Neural progenitor cell (in vitro differentiated cells): Measurements from ENCODE around the gene NCOA3. TPM values are rescaled to one million over a fixed set of nuclear protein-coding genes. Genes with fewer than 3 reads are reported as not detected.

Experiments
- DNase-seq: peaks from one replicate; pipeline ENCODE4 v3.0.0-alpha.2; 2016; ENCODE audit warnings: low spot score
- H2AFZ ChIP-seq: fragments of 200-600 bp; sonication (generic); replicated peaks from 2 replicates; pipeline ENCODE4 v1.6.1; 2016; ENCODE audit warnings: antibody characterized with exemption
- H3F3A ChIP-seq: fragments of 200-600 bp; sonication (generic); 2 replicates; pipeline ENCODE4 v1.6.1; 2016; ENCODE audit warnings: antibody characterized with exemption, low read depth
- H3K27ac ChIP-seq: fragments of 200-600 bp; sonication (generic); 2 replicates; pipeline ENCODE4 v1.5.1; 2016; ENCODE audit warnings: mild to moderate bottlenecking
- H3K27me3 ChIP-seq: fragments of 200-600 bp; sonication (generic); 2 replicates; pipeline ENCODE4 v1.6.1; 2016; ENCODE audit warnings: mild to moderate bottlenecking, moderate library complexity
- H3K36me3 ChIP-seq: fragments of 200-600 bp; sonication (generic); 2 replicates; pipeline ENCODE4 v1.5.1; 2016
- H3K4me1 ChIP-seq: fragments of 200-600 bp; sonication (generic); 2 replicates; pipeline ENCODE4 v1.6.1; 2016; ENCODE audit warnings: mixed run types
- H3K4me2 ChIP-seq: fragments of 200-600 bp; sonication (generic); 2 replicates; pipeline ENCODE4 v1.6.1; 2016
- H3K4me3 ChIP-seq: fragments of 200-600 bp; sonication (generic); 2 replicates; pipeline ENCODE4 v1.5.1; 2016
- H3K79me2 ChIP-seq: fragments of 200-600 bp; sonication (generic); 2 replicates; pipeline ENCODE4 v1.6.1; 2016; ENCODE audit warnings: low read depth
- H3K9ac ChIP-seq: fragments of 200-600 bp; sonication (generic); 2 replicates; pipeline ENCODE4 v1.6.1; 2016
- H3K9me3 ChIP-seq: fragments of 200-600 bp; sonication (generic); 2 replicates; pipeline ENCODE4 v1.5.1; 2016; ENCODE audit warnings: low read depth
- H4K20me1 ChIP-seq: fragments of 200-600 bp; sonication (generic); 2 replicates; pipeline ENCODE4 v1.6.1; 2016; ENCODE audit warnings: low read depth
- H3K27ac Mint-ChIP-seq: 3 replicates; pipeline ENCODE4 v1.8.0; 2021; ENCODE audit warnings: mixed read lengths
- H3K27me3 Mint-ChIP-seq: 2 replicates; pipeline ENCODE4 v1.8.0; 2022; ENCODE audit warnings: low read depth, mild to moderate bottlenecking, inconsistent platforms, moderate library complexity, mixed read lengths; ENCODE audit not compliant: insufficient read depth
- H3K36me3 Mint-ChIP-seq: 3 replicates; pipeline ENCODE4 v1.8.0; 2021; ENCODE audit warnings: mixed read lengths
- H3K4me1 Mint-ChIP-seq: 3 replicates; pipeline ENCODE4 v1.8.0; 2021; ENCODE audit warnings: mixed read lengths
- H3K4me3 Mint-ChIP-seq: 3 replicates; pipeline ENCODE4 v1.8.0; 2021; ENCODE audit warnings: mild to moderate bottlenecking, moderate library complexity, mixed read lengths
- H3K9me3 Mint-ChIP-seq: 3 replicates; pipeline ENCODE4 v1.8.0; 2020; ENCODE audit warnings: mixed read lengths
- EZH2 ChIP-seq: fragments of 200-600 bp; sonication (generic); IDR thresholded peaks from 2 replicates; pipeline ENCODE4 v1.6.1; 2017; ENCODE audit warnings: antibody characterized with exemption, mild to moderate bottlenecking, moderate library complexity
- EZH2phosphoT487 ChIP-seq: fragments of 200-600 bp; sonication (generic); IDR thresholded peaks from 2 replicates; pipeline ENCODE4 v1.6.1; 2017; ENCODE audit warnings: antibody characterized with exemption
- total RNA-seq: library from RNA; depleted of rRNA; stranded (reverse); fragments of >200 nt; gene quantifications from 2 replicates; pipeline ENCODE4 v1.2.3, GENCODE V29; 2015; ENCODE audit warnings: low replicate concordance
- TF ChIP-seq, protein P1 (sequence below): fragments of 200-600 bp; sonication (generic); IDR thresholded peaks from 2 replicates; pipeline ENCODE4 v1.5.1; 2017; ENCODE audit warnings: antibody characterized with exemption, mild to moderate bottlenecking

The NCOA3 gene
- total RNA-seq, 1 donor from 2014 or later: 64.5 TPM

DNA sequence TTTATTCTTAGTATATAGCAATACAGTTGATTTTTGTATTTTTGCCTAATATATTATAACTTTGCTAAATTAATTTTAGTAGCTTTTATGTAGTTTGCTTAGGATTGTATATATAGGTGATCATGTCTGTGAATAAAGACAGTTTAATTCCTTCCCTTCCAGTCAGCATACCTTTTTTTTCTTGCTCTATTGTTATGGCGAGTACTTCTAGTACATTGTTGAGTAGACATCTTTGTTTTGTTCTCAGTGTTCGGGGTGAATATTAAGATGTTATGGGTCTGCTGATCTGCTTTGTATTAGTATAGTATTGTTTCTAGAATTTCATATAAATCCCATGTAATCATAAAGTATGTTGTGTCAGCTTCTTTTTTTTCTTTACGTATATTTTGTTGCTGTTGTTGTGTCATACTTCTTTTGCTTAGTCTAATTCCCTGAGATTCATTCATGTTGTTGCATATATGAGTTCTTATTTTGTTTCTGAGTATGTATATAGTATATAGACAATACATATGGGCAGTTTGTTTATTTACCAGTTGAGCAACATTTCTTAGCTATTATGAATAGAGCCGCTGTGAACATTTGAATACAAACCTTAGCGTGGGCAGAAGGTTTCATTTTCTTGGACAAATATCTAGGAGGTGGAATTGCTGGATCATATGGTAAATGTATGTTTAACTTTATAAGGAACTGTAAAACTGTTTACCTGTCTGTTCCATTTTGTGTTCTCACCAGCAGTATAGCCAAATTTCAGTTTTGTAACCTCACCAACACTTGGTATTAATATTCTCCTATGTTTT, 25.5 kb downstream of the NCOA3 start:
- H3K4me1 ChIP-seq: no peaks in the 10 kb centered on the region
- H2AFZ ChIP-seq: no peak overlapping the region
- no peak overlapping the region for H3K9ac ChIP-seq
- no peaks in the 10 kb centered on the region for H3F3A ChIP-seq
- TF ChIP-seq EZH2 (no peak), EZH2phosphoT487 (no peak)
- TF ChIP-seq, protein P1, sequence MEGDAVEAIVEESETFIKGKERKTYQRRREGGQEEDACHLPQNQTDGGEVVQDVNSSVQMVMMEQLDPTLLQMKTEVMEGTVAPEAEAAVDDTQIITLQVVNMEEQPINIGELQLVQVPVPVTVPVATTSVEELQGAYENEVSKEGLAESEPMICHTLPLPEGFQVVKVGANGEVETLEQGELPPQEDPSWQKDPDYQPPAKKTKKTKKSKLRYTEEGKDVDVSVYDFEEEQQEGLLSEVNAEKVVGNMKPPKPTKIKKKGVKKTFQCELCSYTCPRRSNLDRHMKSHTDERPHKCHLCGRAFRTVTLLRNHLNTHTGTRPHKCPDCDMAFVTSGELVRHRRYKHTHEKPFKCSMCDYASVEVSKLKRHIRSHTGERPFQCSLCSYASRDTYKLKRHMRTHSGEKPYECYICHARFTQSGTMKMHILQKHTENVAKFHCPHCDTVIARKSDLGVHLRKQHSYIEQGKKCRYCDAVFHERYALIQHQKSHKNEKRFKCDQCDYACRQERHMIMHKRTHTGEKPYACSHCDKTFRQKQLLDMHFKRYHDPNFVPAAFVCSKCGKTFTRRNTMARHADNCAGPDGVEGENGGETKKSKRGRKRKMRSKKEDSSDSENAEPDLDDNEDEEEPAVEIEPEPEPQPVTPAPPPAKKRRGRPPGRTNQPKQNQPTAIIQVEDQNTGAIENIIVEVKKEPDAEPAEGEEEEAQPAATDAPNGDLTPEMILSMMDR: no peak
- no peak overlapping the region for H3K27ac ChIP-seq
- H3K36me3 Mint-ChIP-seq: peaks cover 21% of the 10 kb centered on the region
- no peak for DNase-seq
- peaks cover 2% of the 10 kb centered on the region for H3K27me3 Mint-ChIP-seq
- peaks cover 89% of the 10 kb centered on the region for H3K79me2 ChIP-seq
- no peak overlapping the region for H3K4me3 Mint-ChIP-seq
- H3K9me3 Mint-ChIP-seq: peaks cover 32% of the 10 kb centered on the region
- no peaks in the 10 kb centered on the region for H3K4me1 Mint-ChIP-seq
- H3K36me3 ChIP-seq: peaks cover 4% of the 10 kb centered on the region
- no peaks in the 10 kb centered on the region for H3K27me3 ChIP-seq
- no peak overlapping the region for H3K4me3 ChIP-seq
- no peak overlapping the region for H3K27ac Mint-ChIP-seq
- peaks cover 16% of the 10 kb centered on the region for H4K20me1 ChIP-seq
- H3K9me3 ChIP-seq: no peaks in the 10 kb centered on the region
- no peak overlapping the region for H3K4me2 ChIP-seq

DNA sequence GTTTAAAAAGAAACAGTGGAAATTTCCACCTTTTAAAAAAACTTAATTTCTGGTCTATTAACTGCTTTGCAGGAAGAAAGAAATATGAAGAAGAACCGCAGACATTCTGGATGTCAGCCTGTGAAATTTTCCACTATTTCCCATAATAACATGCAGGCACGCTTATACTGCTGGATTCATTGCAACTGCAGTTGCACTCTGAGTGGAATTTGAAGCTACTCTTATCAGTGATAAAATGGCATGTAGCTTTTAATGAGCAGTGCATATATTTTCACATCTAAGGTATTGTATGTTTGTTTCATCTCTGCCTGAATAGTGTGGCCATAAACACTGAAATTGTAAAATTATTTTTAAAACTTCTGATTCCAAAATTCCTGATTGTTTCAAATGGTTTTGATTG, 28.2 kb downstream of the NCOA3 start:
- Histone ChIP-seq H3K79me2 (peaks cover 89% of the 10 kb centered on the region), H2AFZ (no peak overlapping the region), H3K4me3 (no peak overlapping the region), H3K27ac (no peak overlapping the region), H3K4me1 (no peaks in the 10 kb centered on the region), H3K27me3 (no peaks in the 10 kb centered on the region), H3K9ac (no peak overlapping the region), H3K4me2 (no peak overlapping the region), H3K36me3 (peaks cover 4% of the 10 kb centered on the region), H4K20me1 (peaks cover 31% of the 10 kb centered on the region), H3F3A (no peaks in the 10 kb centered on the region), H3K9me3 (no peaks in the 10 kb centered on the region)
- peaks cover 3% of the 10 kb centered on the region for H3K4me1 Mint-ChIP-seq
- H3K27me3 Mint-ChIP-seq: no peaks in the 10 kb centered on the region
- TF ChIP-seq, protein P1: no peak
- TF ChIP-seq EZH2: no peak
- TF ChIP-seq EZH2phosphoT487: no peak
- H3K9me3 Mint-ChIP-seq: peaks cover 15% of the 10 kb centered on the region
- H3K4me3 Mint-ChIP-seq: no peak overlapping the region
- H3K27ac Mint-ChIP-seq: no peak overlapping the region
- peaks cover 15% of the 10 kb centered on the region for H3K36me3 Mint-ChIP-seq
- DNase-seq: no peak

DNA sequence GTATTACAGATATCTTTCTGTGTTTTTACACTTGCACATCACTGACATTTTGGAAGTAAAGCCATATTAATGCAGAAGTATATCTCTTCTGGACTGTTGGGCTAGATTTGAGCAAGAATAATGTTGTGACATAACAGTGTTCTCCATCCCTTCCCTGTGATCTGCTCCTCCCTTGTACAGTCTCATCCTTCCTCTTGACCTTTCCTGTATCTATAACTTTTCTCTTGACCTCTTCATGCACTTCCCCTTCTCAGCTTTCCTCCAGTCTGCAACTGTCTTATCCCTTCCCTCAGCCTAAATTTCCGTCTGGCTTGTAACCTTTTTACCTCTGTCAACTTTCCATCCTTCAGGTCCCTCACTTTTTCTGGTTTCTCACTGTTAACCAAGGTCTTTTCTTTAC, 29.8 kb downstream of the NCOA3 start:
- peaks cover 39% of the 10 kb centered on the region for H4K20me1 ChIP-seq

More for the DNA sequence above, 29.8 kb downstream of the NCOA3 start:
- Histone ChIP-seq H3K9me3 (no peaks in the 10 kb centered on the region), H3K9ac (no peak overlapping the region), H2AFZ (no peak overlapping the region), H3K4me1 (no peaks in the 10 kb centered on the region), H3K4me3 (no peak overlapping the region), H3K4me2 (no peak overlapping the region), H3K36me3 (peaks cover 4% of the 10 kb centered on the region), H3K79me2 (peaks cover 100% of the 10 kb centered on the region), H3K27ac (no peak overlapping the region), H3F3A (no peaks in the 10 kb centered on the region), H3K27me3 (no peaks in the 10 kb centered on the region)
- no peak overlapping the region for H3K4me3 Mint-ChIP-seq
- H3K36me3 Mint-ChIP-seq: peaks cover 15% of the 10 kb centered on the region
- no peak overlapping the region for H3K27ac Mint-ChIP-seq
- H3K9me3 Mint-ChIP-seq: peaks cover 13% of the 10 kb centered on the region
- H3K4me1 Mint-ChIP-seq: peaks cover 3% of the 10 kb centered on the region
- no peak for DNase-seq
- no peak for TF ChIP-seq EZH2phosphoT487
- TF ChIP-seq EZH2: no peak
- TF ChIP-seq, protein P1: no peak
- no peaks in the 10 kb centered on the region for H3K27me3 Mint-ChIP-seq
